Stimulated activated CD4-positive, alpha-beta T cell treated with anti-CD3 and anti-CD28 coated beads, Interleukin-15, amount 100 ng/mL, for 48 hours (primary cell): ENCODE measurements around the gene NOP56.

Source experiments
- DNase-seq, 2 donors: peaks; one replicate each; pipeline ENCODE4 v3.0.0-alpha.2; 2020; ENCODE audit warnings: low read depth in 2 of 2

Gene NOP56

GRCh38 chr20:2701671-2702081, 49.2 kb downstream of the NOP56 start:
- no peak for DNase-seq

DNA sequence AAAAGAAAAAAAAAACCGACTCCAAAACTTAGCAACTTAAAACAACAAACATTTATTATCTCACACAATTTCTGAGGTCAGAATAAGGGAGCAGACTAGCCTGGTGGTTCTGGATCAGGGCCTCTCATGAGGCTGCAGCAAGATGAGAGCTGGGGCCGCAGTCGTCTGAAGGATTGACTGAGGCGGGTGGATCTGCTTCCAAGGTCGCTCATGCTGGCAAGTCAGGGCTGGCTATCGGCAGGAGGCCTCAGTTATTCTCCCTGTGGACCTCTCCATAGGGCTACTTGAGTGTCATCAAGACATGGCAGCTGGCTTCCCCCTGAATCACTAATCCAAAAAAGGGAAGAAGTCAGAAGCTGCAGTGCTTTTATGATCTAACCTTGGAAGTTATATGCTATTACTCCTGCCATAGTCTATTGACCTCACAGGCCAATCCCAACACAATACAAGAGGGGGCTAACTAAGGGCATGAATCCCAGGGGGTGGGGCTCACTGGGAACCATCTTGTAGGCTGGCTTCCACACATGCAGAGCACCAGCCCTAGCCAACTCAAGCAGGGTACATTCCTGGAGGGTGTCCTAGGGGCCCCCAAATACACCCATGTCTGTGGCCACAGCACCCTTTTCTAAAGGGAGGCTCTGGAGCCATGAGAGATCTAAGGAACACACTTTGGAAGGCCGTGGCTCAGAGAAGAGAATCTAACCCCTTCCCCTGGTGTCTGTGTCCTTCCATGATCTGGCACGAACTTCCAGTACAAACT, 51.5 kb downstream of the NOP56 start:
- no peak for DNase-seq

DNA sequence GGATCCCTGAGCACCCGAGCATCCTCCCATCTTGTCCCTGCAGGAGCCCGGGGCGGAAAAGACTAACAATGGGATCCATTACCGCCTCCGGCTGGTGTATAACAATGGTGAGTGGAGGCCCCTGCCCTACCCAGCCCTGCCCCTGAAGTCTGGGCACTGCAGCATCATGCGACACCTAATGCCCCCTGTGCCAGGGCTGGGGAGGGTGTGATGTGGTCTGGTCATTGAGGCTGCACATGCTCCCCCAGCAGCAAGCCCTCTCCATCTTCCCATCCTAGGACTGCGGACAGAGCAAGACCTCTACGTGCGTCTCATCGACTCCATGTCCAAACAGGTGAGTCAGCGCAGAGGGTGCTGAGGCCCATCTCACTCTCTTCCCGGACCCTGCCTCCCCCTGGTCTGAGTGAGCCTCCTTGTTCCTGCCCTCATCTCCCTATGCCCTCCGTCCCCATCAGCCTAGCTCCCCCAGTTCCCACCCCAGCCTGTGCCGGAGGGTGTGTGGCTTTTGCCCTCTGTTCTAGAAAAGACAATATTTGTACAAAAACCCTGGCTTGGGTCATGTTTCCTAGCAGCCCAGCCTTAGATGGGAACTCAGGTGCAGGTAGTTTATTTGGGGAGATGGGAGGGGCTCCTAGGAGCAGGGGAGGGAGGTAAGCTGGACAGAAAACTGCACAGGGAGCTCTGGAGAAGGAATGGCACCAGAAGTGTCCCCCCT, 53.7 kb downstream of the NOP56 start:
- DNase-seq: no peak

DNA sequence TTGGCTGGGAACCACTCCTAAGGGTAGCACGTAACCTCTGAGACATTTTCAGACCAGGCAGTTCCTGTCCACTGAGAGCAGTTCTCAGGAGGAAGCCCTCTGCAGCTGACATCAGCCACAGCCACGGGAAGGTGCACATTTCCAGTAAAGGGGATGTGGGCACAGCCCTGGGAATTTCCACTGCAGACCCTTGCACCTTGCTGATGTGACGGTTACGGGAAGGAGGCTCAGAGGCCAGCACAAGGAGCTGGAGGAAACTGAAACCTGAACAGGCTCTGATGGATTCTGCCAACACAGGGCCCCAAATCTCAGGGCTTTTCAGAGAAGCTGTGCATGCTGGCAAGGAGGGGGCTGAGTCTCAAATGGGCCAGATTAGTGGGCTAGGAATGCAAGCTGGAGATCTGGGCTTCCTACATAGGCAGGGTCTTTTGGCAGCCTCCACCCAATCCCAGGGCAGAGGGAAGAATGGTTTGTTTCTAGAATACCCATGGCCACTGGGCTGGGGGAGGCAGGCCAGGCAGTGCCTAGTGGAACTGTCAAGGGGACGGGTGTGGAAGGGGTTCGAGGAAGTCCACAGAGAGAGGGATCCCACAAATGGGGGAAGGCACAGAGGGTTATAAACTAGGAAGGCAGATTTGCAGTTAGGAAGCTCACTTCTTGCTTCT, 54.4 kb downstream of the NOP56 start:
- no peak for DNase-seq

DNA sequence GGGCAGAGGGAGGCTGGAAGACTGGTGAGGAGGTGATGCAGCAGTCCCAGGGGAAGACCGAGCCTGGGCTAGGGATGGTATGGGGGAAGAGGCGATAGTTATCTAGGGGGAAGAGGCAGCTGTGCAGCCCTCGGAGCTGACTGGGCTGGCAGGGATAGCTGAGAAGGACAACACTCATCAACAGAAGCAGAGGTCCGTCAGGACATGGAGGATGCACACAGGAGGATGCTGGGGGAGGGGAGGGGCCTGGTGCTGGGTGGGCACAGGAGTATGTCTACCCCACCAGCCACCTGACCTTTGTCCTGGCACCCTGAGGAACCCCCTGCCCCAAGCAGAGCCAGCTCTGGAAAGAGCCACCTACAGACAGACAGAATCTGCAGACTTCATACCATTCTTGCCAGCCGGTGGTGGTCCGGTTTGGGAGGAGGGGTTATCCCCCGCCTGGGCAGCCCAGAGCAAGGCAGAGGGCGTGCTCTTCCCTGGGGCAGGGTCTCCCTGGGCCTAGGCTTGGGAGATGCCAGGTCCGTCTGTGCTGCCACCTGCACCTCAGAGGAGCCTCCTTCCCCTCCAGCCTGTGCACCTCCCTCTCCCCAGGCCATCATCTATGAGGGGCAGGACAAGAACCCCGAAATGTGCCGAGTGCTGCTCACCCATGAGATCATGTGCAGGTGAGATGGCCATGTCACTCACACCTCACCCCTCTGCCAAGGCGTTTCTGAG, 55.1 kb downstream of the NOP56 start:
- DNase-seq: no peak
